ENCODE data around the gene PFN1. TPM values are rescaled to one million over a fixed set of nuclear protein-coding genes. Genes with fewer than 3 reads are reported as not detected.
A peak's percentile ranks its signal among the peaks of the same experiment; 100 is the strongest.

PFN1 gene
- total RNA-seq, 1 donor from 2014 or later, result 404 TPM

DNA sequence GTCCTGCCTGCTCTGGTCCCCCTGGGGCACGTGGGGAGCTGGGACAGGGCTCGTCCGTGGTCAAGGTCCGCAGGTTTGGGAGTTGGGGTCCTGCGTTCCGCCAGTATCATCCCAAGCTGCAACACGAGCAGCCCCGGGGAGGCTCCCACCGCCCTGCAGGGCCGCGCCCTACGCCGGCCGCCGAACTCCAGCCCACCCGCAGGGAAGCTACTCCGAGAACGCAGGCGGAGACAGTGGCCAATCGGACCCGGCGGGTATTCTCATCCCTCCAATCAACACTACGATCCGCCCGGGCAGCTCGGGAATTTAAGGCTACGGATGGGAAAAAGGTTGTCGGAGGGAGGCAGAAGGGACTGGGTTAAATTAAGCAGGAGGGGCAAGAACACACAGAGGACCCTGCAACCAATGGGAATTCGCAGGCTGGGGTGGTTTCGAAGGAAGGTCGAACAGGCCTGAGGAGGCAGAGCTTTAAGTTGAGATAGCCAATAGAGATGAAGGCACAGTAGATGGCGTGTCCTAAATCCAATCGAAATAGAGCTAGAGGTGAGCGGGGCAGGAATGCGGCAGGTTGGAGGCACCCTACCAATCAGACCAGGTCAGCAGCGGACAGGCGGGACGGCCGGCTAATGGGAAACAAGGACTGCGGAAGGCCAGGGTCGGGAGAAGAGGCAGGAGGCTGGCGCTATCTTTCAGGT, 18.7 kb upstream of the PFN1 start:
- peaks cover 20% of the 10 kb centered on the region for H3K36me3 Mint-ChIP-seq
- no peaks in the 10 kb centered on the region for H3K27me3 Mint-ChIP-seq
- H3K4me3 Mint-ChIP-seq, result no peak overlapping the region
- TF ChIP-seq, protein P1, sequence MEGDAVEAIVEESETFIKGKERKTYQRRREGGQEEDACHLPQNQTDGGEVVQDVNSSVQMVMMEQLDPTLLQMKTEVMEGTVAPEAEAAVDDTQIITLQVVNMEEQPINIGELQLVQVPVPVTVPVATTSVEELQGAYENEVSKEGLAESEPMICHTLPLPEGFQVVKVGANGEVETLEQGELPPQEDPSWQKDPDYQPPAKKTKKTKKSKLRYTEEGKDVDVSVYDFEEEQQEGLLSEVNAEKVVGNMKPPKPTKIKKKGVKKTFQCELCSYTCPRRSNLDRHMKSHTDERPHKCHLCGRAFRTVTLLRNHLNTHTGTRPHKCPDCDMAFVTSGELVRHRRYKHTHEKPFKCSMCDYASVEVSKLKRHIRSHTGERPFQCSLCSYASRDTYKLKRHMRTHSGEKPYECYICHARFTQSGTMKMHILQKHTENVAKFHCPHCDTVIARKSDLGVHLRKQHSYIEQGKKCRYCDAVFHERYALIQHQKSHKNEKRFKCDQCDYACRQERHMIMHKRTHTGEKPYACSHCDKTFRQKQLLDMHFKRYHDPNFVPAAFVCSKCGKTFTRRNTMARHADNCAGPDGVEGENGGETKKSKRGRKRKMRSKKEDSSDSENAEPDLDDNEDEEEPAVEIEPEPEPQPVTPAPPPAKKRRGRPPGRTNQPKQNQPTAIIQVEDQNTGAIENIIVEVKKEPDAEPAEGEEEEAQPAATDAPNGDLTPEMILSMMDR (conservative IDR thresholded peaks at IDR 0.05), result no peak
- DNase-seq (ENCODE audit: extremely low spot score, unreplicated experiment), result peak; percentile 96
- no peaks in the 10 kb centered on the region for H3K9me3 Mint-ChIP-seq
- no peak overlapping the region for H3K27ac Mint-ChIP-seq
- peaks cover 37% of the 10 kb centered on the region for H3K4me1 Mint-ChIP-seq (ENCODE audit: unreplicated experiment)

DNA sequence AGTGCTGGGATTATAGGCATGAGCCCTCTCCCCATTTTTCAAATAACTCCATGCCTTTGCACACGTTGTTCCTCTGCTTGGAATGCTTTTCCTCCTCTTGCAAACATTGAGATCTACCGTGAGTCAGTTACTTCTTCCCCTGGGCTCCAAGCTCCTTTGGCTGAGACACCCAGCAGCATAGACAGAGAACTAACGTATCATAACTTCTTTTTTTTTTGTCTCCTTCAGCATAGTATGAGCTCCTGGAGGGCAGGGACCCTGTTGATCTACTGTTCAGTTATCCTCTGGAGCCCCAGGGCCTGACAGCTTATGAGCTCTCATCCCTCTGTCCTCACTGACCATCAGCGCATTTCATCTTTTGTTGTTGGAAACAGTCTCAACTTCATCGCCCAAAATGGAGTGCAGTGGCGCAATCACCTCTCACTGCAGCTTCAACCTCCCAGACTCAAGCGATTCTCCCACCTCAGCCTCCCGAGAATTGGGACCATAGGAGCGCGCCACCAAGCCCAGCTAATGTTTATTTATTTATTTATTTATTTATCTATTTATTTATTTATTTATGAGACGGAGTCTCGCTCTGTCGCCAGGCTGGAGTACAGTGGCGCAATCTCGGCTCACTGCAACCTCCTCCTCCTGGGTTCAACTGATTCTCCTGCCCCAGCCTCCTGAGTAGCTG, 17.1 kb upstream of the PFN1 start:
- peaks cover 33% of the 10 kb centered on the region for H3K4me1 Mint-ChIP-seq (ENCODE audit: unreplicated experiment)
- H3K9me3 Mint-ChIP-seq, result no peaks in the 10 kb centered on the region
- no peak for DNase-seq (ENCODE audit: extremely low spot score, unreplicated experiment)
- no peaks in the 10 kb centered on the region for H3K27me3 Mint-ChIP-seq
- no peak overlapping the region for H3K27ac Mint-ChIP-seq
- H3K36me3 Mint-ChIP-seq, result peaks cover 22% of the 10 kb centered on the region
- H3K4me3 Mint-ChIP-seq, result peak overlapping the region; percentile 56
- TF ChIP-seq, protein P1 (conservative IDR thresholded peaks at IDR 0.05), result no peak

DNA sequence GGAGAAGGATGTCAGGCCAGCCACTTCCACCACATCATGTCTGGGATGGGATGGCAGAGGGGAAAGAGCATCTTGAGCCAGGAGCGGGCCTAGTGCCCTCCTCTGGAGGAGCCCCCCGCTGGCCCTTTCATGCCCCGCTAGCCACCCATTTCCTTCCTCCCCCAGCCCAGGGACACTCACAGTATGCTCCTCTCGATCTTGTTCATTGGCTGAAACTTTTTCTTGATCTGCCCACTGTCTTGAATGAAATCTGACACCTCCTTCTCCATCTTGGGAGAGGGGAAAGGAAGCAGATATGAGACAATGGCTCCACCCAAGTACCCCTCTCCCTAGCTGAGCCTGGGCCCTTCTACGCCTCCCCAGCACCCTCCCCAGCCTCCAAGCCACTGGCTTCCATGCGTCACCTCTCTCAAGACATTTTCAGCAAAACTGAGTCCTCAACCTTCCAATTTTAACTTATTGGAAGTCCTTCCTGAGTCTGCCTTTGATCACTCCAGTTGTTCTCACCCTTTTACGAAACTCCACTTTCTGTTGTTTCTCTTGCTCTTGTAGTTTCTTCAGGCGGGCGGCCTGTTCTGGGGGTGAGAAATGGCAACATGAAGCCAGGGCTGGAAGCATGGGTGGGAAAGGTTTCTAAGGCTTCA, 12.1 kb upstream of the PFN1 start:
- no peaks in the 10 kb centered on the region for H3K9me3 Mint-ChIP-seq
- TF ChIP-seq, protein P1 (conservative IDR thresholded peaks at IDR 0.05), result no peak
- DNase-seq (ENCODE audit: extremely low spot score, unreplicated experiment), result no peak
- no peaks in the 10 kb centered on the region for H3K27me3 Mint-ChIP-seq
- H3K4me1 Mint-ChIP-seq (ENCODE audit: unreplicated experiment), result peaks cover 16% of the 10 kb centered on the region
- H3K36me3 Mint-ChIP-seq, result peaks cover 17% of the 10 kb centered on the region
- H3K27ac Mint-ChIP-seq, result no peak overlapping the region
- no peak overlapping the region for H3K4me3 Mint-ChIP-seq

DNA sequence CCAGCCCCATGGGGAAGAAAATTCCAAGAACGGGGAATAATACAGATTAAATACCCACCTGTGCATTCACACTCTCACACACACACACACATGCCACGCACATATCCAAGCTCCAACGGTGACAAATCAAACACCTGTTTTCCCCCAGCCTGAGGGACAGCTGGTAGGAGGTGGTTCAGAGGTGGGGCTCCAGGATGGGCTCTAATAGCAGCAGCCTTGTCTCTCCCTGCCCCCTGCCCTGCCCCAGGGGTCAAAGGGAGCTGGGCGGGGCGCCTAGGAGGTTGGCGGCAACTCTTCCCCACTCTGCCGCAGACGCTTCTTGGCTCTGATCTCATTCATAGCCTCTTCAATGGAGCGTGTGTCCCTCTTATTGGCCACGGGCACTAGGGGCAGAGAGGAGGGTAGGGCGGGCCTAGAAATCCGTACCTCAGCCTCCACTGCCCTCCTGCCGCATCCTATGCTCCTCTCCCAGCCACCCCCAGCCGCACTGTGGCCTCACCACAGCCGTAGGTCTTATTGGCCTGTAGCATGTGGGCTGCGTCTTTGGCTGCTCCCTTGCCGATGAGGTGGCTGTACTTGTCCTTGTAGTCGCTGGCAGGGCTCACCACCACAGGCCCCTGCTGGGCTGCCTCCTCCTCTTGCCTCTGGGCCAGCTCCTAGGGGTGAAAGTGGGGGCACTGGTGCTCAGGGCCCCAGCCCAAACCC, 11.1 kb upstream of the PFN1 start:
- H3K4me3 Mint-ChIP-seq, result no peak overlapping the region
- no peaks in the 10 kb centered on the region for H3K9me3 Mint-ChIP-seq
- no peak for DNase-seq (ENCODE audit: extremely low spot score, unreplicated experiment)
- H3K27me3 Mint-ChIP-seq, result no peaks in the 10 kb centered on the region
- TF ChIP-seq, protein P1 (conservative IDR thresholded peaks at IDR 0.05), result no peak
- H3K4me1 Mint-ChIP-seq (ENCODE audit: unreplicated experiment), result peaks cover 11% of the 10 kb centered on the region
- peaks cover 13% of the 10 kb centered on the region for H3K36me3 Mint-ChIP-seq
- H3K27ac Mint-ChIP-seq, result peak overlapping the region; percentile 60

DNA sequence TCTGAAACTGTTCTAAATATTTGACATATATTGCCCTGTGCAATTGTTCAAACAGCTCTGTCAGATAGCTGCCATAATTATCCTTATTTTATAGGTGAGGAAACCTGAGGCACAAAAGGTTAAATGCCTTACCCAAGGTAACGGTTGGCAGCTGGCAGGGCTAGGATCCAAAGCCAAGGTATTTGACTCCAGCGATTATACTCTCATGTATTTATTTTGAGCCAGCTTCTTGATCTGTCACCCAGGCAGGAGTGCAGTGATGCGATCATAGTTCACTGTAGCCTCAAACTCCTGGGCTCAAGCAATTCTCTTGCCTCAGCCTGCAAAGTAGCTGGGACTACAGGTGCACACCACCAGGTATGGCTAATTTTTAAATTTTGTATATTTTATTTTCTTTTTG, 9.8 kb upstream of the PFN1 start:
- H3K27me3 Mint-ChIP-seq, result no peaks in the 10 kb centered on the region
- no peak for DNase-seq (ENCODE audit: extremely low spot score, unreplicated experiment)
- no peak overlapping the region for H3K27ac Mint-ChIP-seq
- peaks cover 16% of the 10 kb centered on the region for H3K4me1 Mint-ChIP-seq (ENCODE audit: unreplicated experiment)
- no peaks in the 10 kb centered on the region for H3K9me3 Mint-ChIP-seq
- H3K4me3 Mint-ChIP-seq, result no peak overlapping the region
- peaks cover 13% of the 10 kb centered on the region for H3K36me3 Mint-ChIP-seq
- TF ChIP-seq, protein P1 (conservative IDR thresholded peaks at IDR 0.05), result no peak
